Endothelial cell of umbilical vein (primary cell): Measurements from ENCODE around the gene RASAL3. TPM values are rescaled to one million over a fixed set of nuclear protein-coding genes. Genes with fewer than 3 reads are reported as not detected.

Experiments used
- BruUV-seq: library from RNA; stranded (reverse); fragments of 400-500 nt; replicated peaks from 2 replicates; lab custom pipeline; 2021; lab: Mats Ljungman, UMichigan
- CTCF ChIA-PET: fragments of 300-600, 350-600 bp; sonication (Branson Sonifier 250); formaldehyde crosslinking; loops from one replicate; lab custom pipeline; 2021; ENCODE audit warnings: antibody characterized with exemption, inconsistent platforms; lab: Charles Lee
- POLR2A ChIA-PET: fragments of 300-600, 350-600 bp; sonication (Branson Sonifier 250); formaldehyde crosslinking; loops from one replicate; lab custom pipeline; 2021; ENCODE audit warnings: antibody characterized with exemption, inconsistent platforms; lab: Charles Lee
- DNase-seq: peaks from one replicate; pipeline ENCODE4 v3.0.0-alpha.2; 2011; ENCODE audit warnings: low read depth, low spot score
- FAIRE-seq: peaks from 2 replicates; lab custom pipeline; 2011; peaks lifted over from hg19 to GRCh38; lab: Jason Lieb, UNC
- H2AFZ ChIP-seq: 2 replicates; pipeline ENCODE4 v1.6.0; 2012; ENCODE audit warnings: low read depth, low read length, control low read depth, inconsistent platforms
- H3K27ac ChIP-seq: 2 replicates; pipeline ENCODE4 v1.5.1; 2011; ENCODE audit warnings: low read depth, mild to moderate bottlenecking, control low read depth, low read length, moderate library complexity; ENCODE audit not compliant: insufficient read depth
- H3K27me3 ChIP-seq, 2 experiments: 2 replicates each; pipeline versions ENCODE4 v1.6.0 to v1.6.1; 2011; ENCODE audit warnings: low read length in 2 of 2, mixed read lengths in 1 of 2; ENCODE audit not compliant: control insufficient read depth in 2 of 2, insufficient read depth in 2 of 2
- H3K36me3 ChIP-seq, 2 experiments: 2 replicates in 1 of 2; 3 replicates in 1 of 2; pipeline ENCODE4 v1.5.1; 2011; ENCODE audit warnings: low read length in 2 of 2, mild to moderate bottlenecking in 1 of 2, moderate library complexity in 1 of 2; ENCODE audit not compliant: control insufficient read depth in 2 of 2, insufficient read depth in 2 of 2; ENCODE audit errors: extremely low read depth in 1 of 2
- H3K4me1 ChIP-seq: 3 replicates; pipeline ENCODE4 v1.5.1; 2011; ENCODE audit warnings: mild to moderate bottlenecking, low read length; ENCODE audit not compliant: control insufficient read depth, insufficient read depth; ENCODE audit errors: extremely low read depth
- H3K4me2 ChIP-seq: 2 replicates; pipeline ENCODE4 v1.6.1; 2011; ENCODE audit warnings: low read length, control low read depth, mixed read lengths; ENCODE audit not compliant: insufficient read depth
- H3K4me3 ChIP-seq, 3 experiments: fragments of 200-600 bp in 1 of 3; sonication (generic), shearing (Covaris generic) in 1 of 3; replicated peaks in 1 of 3; 2 replicates each; pipeline ENCODE4 v1.5.1; 2011 to 2016; ENCODE audit warnings: control low read depth in 3 of 3, low read length in 3 of 3, mild to moderate bottlenecking in 2 of 3, inconsistent platforms in 1 of 3, low read depth in 1 of 3, moderate library complexity in 1 of 3; ENCODE audit not compliant: insufficient read depth in 1 of 3
- H3K79me2 ChIP-seq: 2 replicates; pipeline ENCODE4 v1.6.0; 2012; ENCODE audit warnings: low read length, inconsistent platforms; ENCODE audit not compliant: control insufficient read depth, insufficient read depth
- H3K9ac ChIP-seq: replicated peaks from 2 replicates; pipeline ENCODE3; 2011; ENCODE audit warnings: low read length, control low read depth; ENCODE audit not compliant: insufficient read depth; ENCODE audit errors: extremely low read depth
- H3K9me1 ChIP-seq: replicated peaks from 3 replicates; pipeline ENCODE4 v1.6.0; 2011; ENCODE audit warnings: mild to moderate bottlenecking, low read length; ENCODE audit not compliant: control insufficient read depth, insufficient read depth; ENCODE audit errors: extremely low read depth
- H3K9me3 ChIP-seq: replicated peaks from 2 replicates; pipeline ENCODE4 v1.5.1; 2012; ENCODE audit warnings: low read length, inconsistent platforms; ENCODE audit not compliant: control insufficient read depth, insufficient read depth
- H4K20me1 ChIP-seq: replicated peaks from 2 replicates; pipeline ENCODE3; 2011; ENCODE audit warnings: mild to moderate bottlenecking, low read length; ENCODE audit not compliant: control insufficient read depth, insufficient read depth; ENCODE audit errors: extremely low read depth
- CTCF ChIP-seq, 2 donors: IDR thresholded peaks; 1 replicate in 1 of 2; 2 replicates in 1 of 2; pipeline ENCODE4 v1.5.1; 2011; ENCODE audit warnings: low read length in 2 of 2, mild to moderate bottlenecking in 2 of 2, moderate library complexity in 2 of 2, control low read depth in 1 of 2, inconsistent platforms in 1 of 2, low read depth in 1 of 2; ENCODE audit not compliant: insufficient read depth in 1 of 2; ENCODE audit errors: extremely low read depth in 1 of 2
- EZH2 ChIP-seq: IDR thresholded peaks from 2 replicates; pipeline ENCODE4 v1.6.1; 2012; ENCODE audit warnings: borderline replicate concordance, low read depth, mild to moderate bottlenecking, moderate library complexity, low read length, inconsistent platforms; ENCODE audit not compliant: severe bottlenecking
- FOS ChIP-seq: IDR thresholded peaks from 2 replicates; pipeline ENCODE4 v1.6.1; 2011; ENCODE audit warnings: mild to moderate bottlenecking, low read length, moderate library complexity, borderline replicate concordance; ENCODE audit not compliant: insufficient read depth
- GATA2 ChIP-seq: IDR thresholded peaks from 2 replicates; pipeline ENCODE4 v1.7.0; 2011; ENCODE audit warnings: low read depth, mild to moderate bottlenecking, moderate library complexity, mixed read lengths, low read length; ENCODE audit not compliant: insufficient read length, insufficient read depth
- JUN ChIP-seq: IDR thresholded peaks from 2 replicates; pipeline ENCODE4 v1.6.1; 2011; ENCODE audit warnings: borderline replicate concordance, low read depth; ENCODE audit not compliant: insufficient read length, insufficient read depth
- MAX ChIP-seq: IDR thresholded peaks from 2 replicates; pipeline ENCODE4 v1.6.1; 2011; ENCODE audit not compliant: insufficient read depth, insufficient read length
- MYC ChIP-seq: IDR thresholded peaks from one replicate; pipeline ENCODE4 v1.6.1; 2011; ENCODE audit warnings: mild to moderate bottlenecking, low read depth, low read length
- POLR2A ChIP-seq: IDR thresholded peaks from 2 replicates; pipeline ENCODE4 v1.6.1; 2012; ENCODE audit warnings: low read depth, mild to moderate bottlenecking, control low read depth, low read length
- POLR2AphosphoS5 ChIP-seq: IDR thresholded peaks from 2 replicates; pipeline ENCODE4 v1.6.1; 2012; ENCODE audit warnings: low read depth, mild to moderate bottlenecking, control low read depth, low read length, moderate library complexity; ENCODE audit not compliant: insufficient read depth
- dilution Hi-C: fragments of 300-500 bp; cut with MboI; formaldehyde crosslinking; loops from one replicate; pipeline ENCODE4 v1.15.0; 2019; ENCODE audit warnings: low sequenced_read_pairs; ENCODE audit not compliant: extremely low pct_ligation_motif_present
- intact Hi-C: fragments of 100-400 bp; cut with micrococcal nuclease; formaldehyde crosslinking; loops from one replicate; pipeline ENCODE4 v1.10.0; 2022
- polyA plus RNA-seq, 4 experiments: library from polyadenylated mRNA; depleted of rRNA in 3 of 4; stranded (reverse) in 3 of 4; unstranded in 1 of 4; fragments of >200 nt; gene quantifications; 2 replicates each; pipeline versions ENCODE4 v1.2.1 to v1.2.3, GENCODE V29; 2011 to 2012; ENCODE audit warnings: missing spikeins in 1 of 4
- total RNA-seq: library from RNA; stranded (reverse); gene quantifications from 2 replicates; pipeline ENCODE4 v1.2.3, GENCODE V29; 2021

The RASAL3 gene
- total and polyA plus RNA-seq, 2 donors (not counting 3 experiments of a cell fraction or from before 2014, with no cell fraction given): 4.1 to 5.7 TPM

GRCh38 chr19:15428956-15429824, 35.2 kb downstream of the RASAL3 start:
- no peaks in the 10 kb centered on the region for H4K20me1 ChIP-seq
- H3K4me1 ChIP-seq: peaks cover 12% of the 10 kb centered on the region
- H3K9me3 ChIP-seq: no peaks in the 10 kb centered on the region
- H3K79me2 ChIP-seq: peaks cover 46% of the 10 kb centered on the region
- CTCF ChIA-PET: interaction anchor here (1.4 to 2.1 kb wide), 2 partner anchors 10 to 127 kb away, joined by 4 to 13 read pairs; partner anchors contain the start of gene AKAP8L
- TF ChIP-seq JUN (no peak), FOS (no peak), MAX (no peak), EZH2 (no peak), MYC (no peak), POLR2A (no peak), CTCF (IDR thresholded peaks at IDR 0.05; ENCODE audit: extremely low read depth in 1 of 2, insufficient read depth in 1 of 2, low read depth in 1 of 2, low read length in 2 of 2) (no peak), GATA2 (no peak), POLR2AphosphoS5 (no peak)
- H3K36me3 ChIP-seq: peaks cover 10 to 42% of the 10 kb centered on the region in 2 experiments
- DNase-seq (no peak), FAIRE-seq (no peak)
- H3K27me3 ChIP-seq: no peaks in the 10 kb centered on the region
- H3K4me2 ChIP-seq: no peak overlapping the region
- intact Hi-C loops: no loop called here
- no peak overlapping the region for H3K27ac ChIP-seq
- H3K9ac ChIP-seq: no peak overlapping the region
- no peak overlapping the region for H2AFZ ChIP-seq
- POLR2A ChIA-PET: no interaction called here
- dilution Hi-C loops: no loop called here
- no peak overlapping the region for H3K4me3 ChIP-seq
- no TSS peak for BruUV-seq
- no peaks in the 10 kb centered on the region for H3K9me1 ChIP-seq
